ENCODE data around the gene ACE.

The ACE gene

GRCh38 chr17:63490329-63490728, 13.5 kb downstream of the ACE start:
- DNase-seq (ENCODE audit: extremely low spot score), result no peak
- CTCF ChIA-PET, result interaction anchor here (1.4 to 4.1 kb wide), 2 partner anchors 12 to 65 kb away, joined by 3 to 17 read pairs; no protein-coding TSS in a partner anchor
- POLR2A ChIA-PET, result interaction anchor here (0.6 kb wide), 1 partner anchor 393 kb away, joined by 3 read pairs; no protein-coding TSS in a partner anchor
- TF ChIP-seq, protein P1, sequence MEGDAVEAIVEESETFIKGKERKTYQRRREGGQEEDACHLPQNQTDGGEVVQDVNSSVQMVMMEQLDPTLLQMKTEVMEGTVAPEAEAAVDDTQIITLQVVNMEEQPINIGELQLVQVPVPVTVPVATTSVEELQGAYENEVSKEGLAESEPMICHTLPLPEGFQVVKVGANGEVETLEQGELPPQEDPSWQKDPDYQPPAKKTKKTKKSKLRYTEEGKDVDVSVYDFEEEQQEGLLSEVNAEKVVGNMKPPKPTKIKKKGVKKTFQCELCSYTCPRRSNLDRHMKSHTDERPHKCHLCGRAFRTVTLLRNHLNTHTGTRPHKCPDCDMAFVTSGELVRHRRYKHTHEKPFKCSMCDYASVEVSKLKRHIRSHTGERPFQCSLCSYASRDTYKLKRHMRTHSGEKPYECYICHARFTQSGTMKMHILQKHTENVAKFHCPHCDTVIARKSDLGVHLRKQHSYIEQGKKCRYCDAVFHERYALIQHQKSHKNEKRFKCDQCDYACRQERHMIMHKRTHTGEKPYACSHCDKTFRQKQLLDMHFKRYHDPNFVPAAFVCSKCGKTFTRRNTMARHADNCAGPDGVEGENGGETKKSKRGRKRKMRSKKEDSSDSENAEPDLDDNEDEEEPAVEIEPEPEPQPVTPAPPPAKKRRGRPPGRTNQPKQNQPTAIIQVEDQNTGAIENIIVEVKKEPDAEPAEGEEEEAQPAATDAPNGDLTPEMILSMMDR (IDR thresholded peaks at IDR 0.05; ENCODE audit: control extremely low read depth, extremely low read depth, low read depth, missing control alignments), result no peak

DNA sequence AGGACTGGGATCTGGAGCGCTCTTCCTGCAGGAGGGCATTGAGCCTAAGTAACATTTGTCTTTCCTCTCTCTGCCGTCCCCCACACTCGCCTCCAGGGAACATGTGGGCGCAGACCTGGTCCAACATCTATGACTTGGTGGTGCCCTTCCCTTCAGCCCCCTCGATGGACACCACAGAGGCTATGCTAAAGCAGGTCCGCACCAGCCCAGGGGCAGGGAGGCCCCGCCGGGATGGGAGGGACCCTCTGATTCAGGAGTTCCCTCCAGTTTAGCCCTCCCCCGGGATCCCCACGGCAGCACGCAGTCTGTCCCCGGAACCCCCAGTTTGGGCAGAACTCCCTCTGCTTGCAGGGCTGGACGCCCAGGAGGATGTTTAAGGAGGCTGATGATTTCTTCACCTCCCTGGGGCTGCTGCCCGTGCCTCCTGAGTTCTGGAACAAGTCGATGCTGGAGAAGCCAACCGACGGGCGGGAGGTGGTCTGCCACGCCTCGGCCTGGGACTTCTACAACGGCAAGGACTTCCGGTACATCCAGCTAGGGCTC, 14.1 kb downstream of the ACE start:
- ChIA-PET POLR2A (interaction anchor here (0.6 kb wide), 1 partner anchor 393 kb away, joined by 3 read pairs; no protein-coding TSS in a partner anchor), CTCF (interaction anchor here (1.7 to 4.1 kb wide), 2 partner anchors 12 to 66 kb away, joined by 10 to 17 read pairs; no protein-coding TSS in a partner anchor)
- DNase-seq (ENCODE audit: extremely low spot score), result no peak
- TF ChIP-seq, protein P1 (IDR thresholded peaks at IDR 0.05; ENCODE audit: control extremely low read depth, extremely low read depth, low read depth, missing control alignments), result no peak

GRCh38 chr17:63491413-63491812, 14.6 kb downstream of the ACE start:
- TF ChIP-seq, protein P1 (IDR thresholded peaks at IDR 0.05; ENCODE audit: control extremely low read depth, extremely low read depth, low read depth, missing control alignments), result no peak
- no peak for DNase-seq (ENCODE audit: extremely low spot score)
- ChIA-PET POLR2A (no interaction called here), CTCF (interaction anchor here (1.7 kb wide), 1 partner anchor 66 kb away, joined by 10 read pairs; no protein-coding TSS in a partner anchor)

DNA sequence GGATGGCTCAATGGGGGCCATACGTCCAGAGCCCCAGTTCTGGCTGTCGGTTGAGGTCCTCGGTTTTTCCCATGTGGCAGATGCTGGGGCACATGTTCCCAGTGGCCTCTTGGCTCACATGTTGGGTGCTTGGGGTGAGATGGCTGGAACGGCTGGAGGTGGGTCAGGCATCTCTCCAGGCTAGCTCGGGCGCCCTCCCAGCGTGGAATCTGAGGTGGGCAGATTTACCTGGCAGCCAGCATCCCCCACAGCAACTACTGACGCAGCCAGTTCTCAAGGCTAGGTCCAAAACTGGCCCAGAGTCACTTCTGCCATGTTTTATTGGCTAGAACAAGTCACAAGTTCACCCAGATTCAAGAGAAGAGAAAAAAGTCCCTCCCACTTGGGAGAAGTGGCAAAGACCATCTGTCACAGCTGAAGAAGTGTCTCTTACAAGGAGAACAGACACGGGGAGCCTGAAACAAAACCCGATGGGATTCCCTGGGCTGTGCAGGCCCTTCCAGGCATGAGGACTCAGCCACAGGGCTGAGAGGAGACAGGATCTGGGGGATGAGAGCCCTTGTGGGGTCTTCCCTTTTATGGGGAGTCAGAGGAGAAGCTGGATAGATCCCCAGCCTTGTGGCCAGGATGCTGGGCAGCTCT, 15.2 kb downstream of the ACE start:
- POLR2A ChIA-PET, result no interaction called here
- TF ChIP-seq, protein P1 (IDR thresholded peaks at IDR 0.05; ENCODE audit: control extremely low read depth, extremely low read depth, low read depth, missing control alignments), result no peak
- DNase-seq (ENCODE audit: extremely low spot score), result no peak
- CTCF ChIA-PET, result interaction anchor here (1.0 to 1.7 kb wide), 3 partner anchors 12 to 67 kb away, joined by 3 to 10 read pairs (median 7); no protein-coding TSS in a partner anchor

- no peak for DNase-seq (ENCODE audit: extremely low spot score)
- ChIA-PET POLR2A (no interaction called here), CTCF (interaction anchor here (1.0 to 1.7 kb wide), 3 partner anchors 13 to 68 kb away, joined by 3 to 10 read pairs (median 7); no protein-coding TSS in a partner anchor)
- TF ChIP-seq, protein P1 (IDR thresholded peaks at IDR 0.05; ENCODE audit: control extremely low read depth, extremely low read depth, low read depth, missing control alignments), result no peak
Observed at GRCh38 chr17:63492940-63493339, 16.1 kb downstream of the ACE start.

- ChIA-PET POLR2A (no interaction called here), CTCF (interaction anchor here (1.0 to 3.2 kb wide), 4 partner anchors 14 to 68 kb away, joined by 3 to 8 read pairs (median 6); no protein-coding TSS in a partner anchor)
- TF ChIP-seq, protein P1 (IDR thresholded peaks at IDR 0.05; ENCODE audit: control extremely low read depth, extremely low read depth, low read depth, missing control alignments), result no peak
- no peak for DNase-seq (ENCODE audit: extremely low spot score)
Observed at GRCh38 chr17:63493411-63493810, 16.6 kb downstream of the ACE start.

All from GM10248 (cell line).